Stimulated activated CD4-positive, alpha-beta T cell treated with anti-CD3 and anti-CD28 coated beads, Interleukin-1b, Interleukin-23, amount 100 ng/mL, for 24 hours (primary cell): ENCODE data around the gene CACNG8.
"Not testable (repeated sequence)": the region's sequence is repeated elsewhere in the genome, so short reads cannot be mapped to it uniquely, and the experiment has no call there.

Source experiments
- DNase-seq, 4 experiments: peaks; one replicate each; pipeline ENCODE4 v3.0.0-alpha.2; 2020; ENCODE audit warnings: low read depth in 4 of 4, low spot score in 1 of 4

Gene CACNG8

GRCh38 chr19:53962887-53963431 is at the start of gene CACNG8:
CACNG8 (plus strand) TSS chr19:53962937.
- no peak for DNase-seq

- DNase-seq = no peak
These were observed 47.7 kb upstream of the CACNG8 start for GRCh38 chr19:53915000-53915399.

- no peak for DNase-seq
These were observed 46.7 kb upstream of the CACNG8 start for GRCh38 chr19:53916004-53916403.

- DNase-seq = no peak
These were observed 45.4 kb upstream of the CACNG8 start for GRCh38 chr19:53917356-53917755.

- DNase-seq = no peak
These were observed 35.0 kb upstream of the CACNG8 start for GRCh38 chr19:53927739-53928138.

- no peak for DNase-seq
These were observed 26.7 kb upstream of the CACNG8 start for GRCh38 chr19:53936029-53936428.

- DNase-seq = no peak
These were observed 20.5 kb upstream of the CACNG8 start for GRCh38 chr19:53942001-53942786.

- DNase-seq = no peak
These were observed 18.3 kb upstream of the CACNG8 start for GRCh38 chr19:53944416-53944815.

GRCh38 chr19:53944933-53945332 is 17.8 kb upstream of the CACNG8 start:
- no peak for DNase-seq

GRCh38 chr19:53945441-53945840 is 17.3 kb upstream of the CACNG8 start:
- DNase-seq = no peak

GRCh38 chr19:53945998-53946397 is 16.7 kb upstream of the CACNG8 start:
- no peak for DNase-seq

- no peak for DNase-seq
These were observed 15.1 kb upstream of the CACNG8 start for GRCh38 chr19:53947624-53948023.

GRCh38 chr19:53948611-53949010 is 14.1 kb upstream of the CACNG8 start:
- DNase-seq = not testable (repeated sequence)

- DNase-seq = no peak
These were observed 11.3 kb upstream of the CACNG8 start for GRCh38 chr19:53951436-53951835.

GRCh38 chr19:53951947-53952346 is 10.8 kb upstream of the CACNG8 start:
- DNase-seq = no peak

- no peak for DNase-seq
These were observed 9.4 kb upstream of the CACNG8 start for GRCh38 chr19:53953383-53953782.

GRCh38 chr19:53957448-53958167 is 5.1 kb upstream of the CACNG8 start:
- DNase-seq = no peak

- DNase-seq = no peak
These were observed 4.6 kb upstream of the CACNG8 start for GRCh38 chr19:53958168-53958571.

GRCh38 chr19:53958823-53959757 is 3.6 kb upstream of the CACNG8 start:
- DNase-seq = no peak

GRCh38 chr19:53960187-53960586 is 2.5 kb upstream of the CACNG8 start:
- DNase-seq = no peak

GRCh38 chr19:53960886-53961285 is 1.9 kb upstream of the CACNG8 start:
- DNase-seq = no peak
